A673 (cell line): ENCODE data around the gene ATP2A2. TPM values are rescaled to one million over a fixed set of nuclear protein-coding genes. Genes with fewer than 3 reads are reported as not detected.

Experiments
- BruUV-seq: library from RNA; stranded (reverse); fragments of 400-500 nt; replicated peaks from 2 replicates; lab custom pipeline; 2021; lab: Mats Ljungman, UMichigan
- CTCF ChIA-PET: fragments of 300-600 bp; sonication (Branson Sonifier 250); formaldehyde crosslinking; loops from one replicate; lab custom pipeline; 2022; ENCODE audit warnings: antibody characterized with exemption; lab: Charles Lee
- POLR2A ChIA-PET: fragments of 300-600 bp; sonication (Branson Sonifier 250); formaldehyde crosslinking; loops from one replicate; lab custom pipeline; 2022; ENCODE audit warnings: antibody characterized with exemption; ENCODE audit not compliant: low non-redundant PET; lab: Charles Lee
- DNase-seq: peaks from one replicate; pipeline ENCODE4 v3.0.0-alpha.2; 2015; ENCODE audit warnings: low spot score
- H3K27ac ChIP-seq: fragments of 200-600 bp; sonication (generic); 2 replicates; pipeline ENCODE4 v1.5.1; 2016; ENCODE audit warnings: mixed run types, low read depth, mild to moderate bottlenecking, mixed read lengths, antibody characterized with exemption, low read length; ENCODE audit not compliant: poor library complexity, severe bottlenecking
- H3K27me3 ChIP-seq: fragments of 200-600 bp; sonication (generic); replicated peaks from 2 replicates; pipeline ENCODE4 v1.6.1; 2017; ENCODE audit warnings: mixed run types, low read depth, mild to moderate bottlenecking, mixed read lengths, antibody characterized with exemption, low read length; ENCODE audit not compliant: insufficient read depth, poor library complexity
- H3K36me3 ChIP-seq: fragments of 200-600 bp; sonication (generic); 2 replicates; pipeline ENCODE4 v1.6.1; 2016; ENCODE audit warnings: mixed run types, mild to moderate bottlenecking, mixed read lengths, antibody characterized with exemption, low read length; ENCODE audit not compliant: insufficient read depth, poor library complexity, severe bottlenecking
- H3K4me1 ChIP-seq: fragments of 200-600 bp; sonication (generic); 2 replicates; pipeline ENCODE4 v1.6.1; 2017; ENCODE audit warnings: mixed run types, mild to moderate bottlenecking, mixed read lengths, antibody characterized with exemption, low read length; ENCODE audit not compliant: insufficient read depth, poor library complexity, severe bottlenecking
- H3K4me3 ChIP-seq: fragments of 200-600 bp; sonication (generic); 2 replicates; pipeline ENCODE4 v1.5.1; 2016; ENCODE audit warnings: low read depth, mixed run types, mild to moderate bottlenecking, mixed read lengths, low read length; ENCODE audit not compliant: poor library complexity, severe bottlenecking
- H3K9me3 ChIP-seq: fragments of 200-600 bp; sonication (generic); 2 replicates; pipeline ENCODE4 v1.6.1; 2016; ENCODE audit warnings: mixed run types, low read depth, mild to moderate bottlenecking, mixed read lengths, antibody characterized with exemption, low read length; ENCODE audit not compliant: poor library complexity, severe bottlenecking
- CTCF ChIP-seq: fragments of 300-800, 200-600 bp; sonication (generic); conservative IDR thresholded peaks from 2 replicates; pipeline ENCODE4 v1.5.1; 2017; ENCODE audit warnings: low read depth, mild to moderate bottlenecking, antibody characterized with exemption, low read length, moderate library complexity, mixed read lengths
- EZH2 ChIP-seq: fragments of 200-600 bp; sonication (generic); IDR thresholded peaks from 2 replicates; pipeline ENCODE4 v1.6.1; 2017; ENCODE audit warnings: borderline replicate concordance, low read depth, mild to moderate bottlenecking, mixed read lengths, antibody characterized with exemption, low read length; ENCODE audit not compliant: poor library complexity, severe bottlenecking
- intact Hi-C: fragments of 100-400 bp; cut with micrococcal nuclease; formaldehyde crosslinking; loops from one replicate; pipeline ENCODE4 v1.10.0; 2022; ENCODE audit not compliant: unreplicated experiment
- total RNA-seq: library from RNA; stranded (reverse); gene quantifications from 2 replicates; pipeline ENCODE4 v1.2.3, GENCODE V29; 2021

ATP2A2 gene
- total RNA-seq, 1 experiment from 2014 or later = 333 TPM

- Histone ChIP-seq H3K9me3 (no peaks in the 10 kb centered on the region), H3K27ac (peak overlapping the region; percentile 8), H3K36me3 (peaks cover 39% of the 10 kb centered on the region), H3K27me3 (no peaks in the 10 kb centered on the region), H3K4me1 (peaks cover 10% of the 10 kb centered on the region), H3K4me3 (no peak overlapping the region)
- intact Hi-C loops = no loop called here
- DNase-seq = no peak
- no peak for TF ChIP-seq CTCF
- TF ChIP-seq EZH2 = no peak
- no TSS peak for BruUV-seq
- POLR2A ChIA-PET = no interaction called here
- CTCF ChIA-PET = interaction anchor here (0.7 kb wide), 1 partner anchor 280 kb away, joined by 6 read pairs; no protein-coding TSS in a partner anchor
These were observed 30.9 kb downstream of the ATP2A2 start for GRCh38 chr12:110311903-110312302.

GRCh38 chr12:110312581-110313360, 31.7 kb downstream of the ATP2A2 start:
- peaks cover 31% of the 10 kb centered on the region for H3K36me3 ChIP-seq
- POLR2A ChIA-PET = no interaction called here

GRCh38 chr12:110314308-110314707, 33.3 kb downstream of the ATP2A2 start:
- ChIA-PET POLR2A (no interaction called here), CTCF (no interaction called here)
- DNase-seq = peak; percentile 25
- Histone ChIP-seq H3K9me3 (no peaks in the 10 kb centered on the region), H3K27ac (no peak overlapping the region), H3K36me3 (peaks cover 33% of the 10 kb centered on the region), H3K4me3 (no peak overlapping the region), H3K27me3 (no peaks in the 10 kb centered on the region), H3K4me1 (peaks cover 19% of the 10 kb centered on the region)
- TF ChIP-seq EZH2 = no peak
- no peak for TF ChIP-seq CTCF
- intact Hi-C loops = no loop called here
- no TSS peak for BruUV-seq

More at GRCh38 chr12:110312581-110313360, 31.7 kb downstream of the ATP2A2 start:
- TF ChIP-seq CTCF (no peak), EZH2 (no peak)
- Histone ChIP-seq H3K27me3 (no peaks in the 10 kb centered on the region), H3K9me3 (no peaks in the 10 kb centered on the region), H3K27ac (peak overlapping the region; percentile 8), H3K4me3 (no peak overlapping the region), H3K4me1 (peaks cover 18% of the 10 kb centered on the region)
- peak; percentile 74 for DNase-seq
- BruUV-seq = no TSS peak
- CTCF ChIA-PET = interaction anchor here (0.5 to 0.7 kb wide), 3 partner anchors 118 to 1373 kb away, joined by 3 to 6 read pairs (median 4); partner anchors contain the start of genes ACAD10 and BRAP
- intact Hi-C loops = no loop called here
